Ectodermal cell (in vitro differentiated cells): ENCODE measurements around the gene RHOA.
"Not testable (repeated sequence)": the region's sequence is repeated elsewhere in the genome, so short reads cannot be mapped to it uniquely, and the experiment has no call there.

Source experiments
- H3K27ac ChIP-seq: 2 replicates; pipeline ENCODE4 v1.7.0; 2013; ENCODE audit warnings: mild to moderate bottlenecking, low read depth, low read length; ENCODE audit not compliant: insufficient read depth, poor library complexity, severe bottlenecking
- H3K27me3 ChIP-seq: 2 replicates; pipeline ENCODE4 v1.7.0; 2013; ENCODE audit warnings: mild to moderate bottlenecking, low read length; ENCODE audit not compliant: insufficient read depth, control insufficient read depth, poor library complexity, severe bottlenecking
- H3K36me3 ChIP-seq: one replicate; pipeline ENCODE4 v1.7.0; 2013; ENCODE audit warnings: low read length; ENCODE audit not compliant: control insufficient read depth, insufficient read depth
- H3K4me1 ChIP-seq: one replicate; pipeline ENCODE4 v1.7.0; 2013; ENCODE audit warnings: low read length; ENCODE audit not compliant: control insufficient read depth, insufficient read depth
- H3K4me3 ChIP-seq: 2 replicates; pipeline ENCODE4 v1.7.0; 2013; ENCODE audit warnings: low read depth, low read length, control low read depth; ENCODE audit not compliant: insufficient read depth
- H3K9me3 ChIP-seq: 2 replicates; pipeline ENCODE4 v1.7.0; 2013; ENCODE audit warnings: mild to moderate bottlenecking, low read length, moderate library complexity; ENCODE audit not compliant: control insufficient read depth
- WGBS, 2 experiments: methylation state at CpG; one replicate each; pipeline ENCODE4 v1.1.7; 2013; ENCODE audit warnings: missing lambda C conversion rate in 2 of 2; 5-methylcytosine and 5-hydroxymethylcytosine counted together

The RHOA gene

GRCh38 chr3:49333091-49333490 is 78.7 kb downstream of the RHOA start:
- H3K36me3 ChIP-seq = peaks cover 16% of the 10 kb centered on the region

GRCh38 chr3:49329186-49329585 is 82.6 kb downstream of the RHOA start:
- Histone ChIP-seq H3K27me3 (no peaks in the 10 kb centered on the region), H3K9me3 (no peaks in the 10 kb centered on the region), H3K4me1 (no peaks in the 10 kb centered on the region), H3K27ac (no peak overlapping the region), H3K4me3 (no peak overlapping the region), H3K36me3 (peaks cover 17% of the 10 kb centered on the region)
- WGBS, 2 experiments = 94 to 98% methylated on average over 4 of the region's 4 CpGs

More at GRCh38 chr3:49333091-49333490, 78.7 kb downstream of the RHOA start:
- no peak overlapping the region for H3K27ac ChIP-seq
- no peaks in the 10 kb centered on the region for H3K9me3 ChIP-seq
- H3K4me3 ChIP-seq = no peak overlapping the region
- H3K4me1 ChIP-seq = no peaks in the 10 kb centered on the region
- H3K27me3 ChIP-seq = no peaks in the 10 kb centered on the region
- 93 to 99% methylated on average over 2 to 3 of the region's 3 CpGs for WGBS, 2 experiments

- not testable (repeated sequence) for H3K9me3 ChIP-seq, H3K4me1 ChIP-seq, H3K27ac ChIP-seq, H3K4me3 ChIP-seq, H3K27me3 ChIP-seq
- 86 to 94% methylated on average over 2 of the region's 2 CpGs for WGBS, 2 experiments
- H3K36me3 ChIP-seq = peaks cover 22% of the 10 kb centered on the region
Observed at GRCh38 chr3:49328350-49328749, 83.4 kb downstream of the RHOA start.

- no peaks in the 10 kb centered on the region for H3K4me1 ChIP-seq
- peaks cover 25% of the 10 kb centered on the region for H3K36me3 ChIP-seq
- 93 to 95% methylated on average over 7 of the region's 7 CpGs for WGBS, 2 experiments
- no peaks in the 10 kb centered on the region for H3K9me3 ChIP-seq
- H3K4me3 ChIP-seq = no peak overlapping the region
- no peaks in the 10 kb centered on the region for H3K27me3 ChIP-seq
- H3K27ac ChIP-seq = no peak overlapping the region
Observed at GRCh38 chr3:49327485-49327884, 84.3 kb downstream of the RHOA start.

GRCh38 chr3:49324768-49325167 is 87.0 kb downstream of the RHOA start:
- Histone ChIP-seq H3K36me3 (peaks cover 29% of the 10 kb centered on the region), H3K4me1 (no peaks in the 10 kb centered on the region), H3K4me3 (no peak overlapping the region), H3K27me3 (no peaks in the 10 kb centered on the region), H3K27ac (no peak overlapping the region), H3K9me3 (no peaks in the 10 kb centered on the region)
- whole genome bisulfite sequencing, 2 experiments = 97% methylated on average over 7 of the region's 7 CpGs

GRCh38 chr3:49316696-49317457 is 94.9 kb downstream of the RHOA start:
- 97% methylated on average over 16 of the region's 16 CpGs for WGBS, 2 experiments
- Histone ChIP-seq H3K27me3 (no peaks in the 10 kb centered on the region), H3K4me1 (no peaks in the 10 kb centered on the region), H3K27ac (no peak overlapping the region), H3K4me3 (no peak overlapping the region), H3K36me3 (peaks cover 23% of the 10 kb centered on the region), H3K9me3 (no peaks in the 10 kb centered on the region)

GRCh38 chr3:49313896-49314688 is 97.7 kb downstream of the RHOA start:
- Histone ChIP-seq H3K27me3 (no peaks in the 10 kb centered on the region), H3K4me1 (no peaks in the 10 kb centered on the region), H3K9me3 (no peaks in the 10 kb centered on the region), H3K4me3 (no peak overlapping the region), H3K36me3 (peaks cover 20% of the 10 kb centered on the region), H3K27ac (no peak overlapping the region)
- 100% methylated on average over 1 of the region's 1 CpG for WGBS, 2 experiments

- WGBS, 2 experiments = 93 to 95% methylated on average over 3 of the region's 3 CpGs
- no peak overlapping the region for H3K4me3 ChIP-seq
- H3K27me3 ChIP-seq = no peaks in the 10 kb centered on the region
- no peak overlapping the region for H3K27ac ChIP-seq
- H3K4me1 ChIP-seq = no peaks in the 10 kb centered on the region
- H3K36me3 ChIP-seq = peaks cover 13% of the 10 kb centered on the region
- no peaks in the 10 kb centered on the region for H3K9me3 ChIP-seq
Observed at GRCh38 chr3:49311283-49311682, 100.5 kb downstream of the RHOA start.

- peaks cover 17% of the 10 kb centered on the region for H3K36me3 ChIP-seq
- no peak overlapping the region for H3K4me3 ChIP-seq
- H3K9me3 ChIP-seq = no peaks in the 10 kb centered on the region
- 91 to 100% methylated on average over 1 of the region's 1 CpG for WGBS, 2 experiments
- no peaks in the 10 kb centered on the region for H3K27me3 ChIP-seq
- H3K27ac ChIP-seq = no peak overlapping the region
- no peaks in the 10 kb centered on the region for H3K4me1 ChIP-seq
Observed at GRCh38 chr3:49310677-49311076, 101.1 kb downstream of the RHOA start.
